HG03064 (cell line): Measurements from ENCODE around the gene DIP2C.
"Not testable (repeated sequence)": the region's sequence is repeated elsewhere in the genome, so short reads cannot be mapped to it uniquely, and the experiment has no call there.

Source experiments
- ATAC-seq: cut with Tn5 transposase; IDR thresholded peaks from one replicate; pipeline ENCODE4 v1.9.1; 2021; ENCODE audit warnings: low read depth; ENCODE audit not compliant: unreplicated experiment

Gene DIP2C

DNA sequence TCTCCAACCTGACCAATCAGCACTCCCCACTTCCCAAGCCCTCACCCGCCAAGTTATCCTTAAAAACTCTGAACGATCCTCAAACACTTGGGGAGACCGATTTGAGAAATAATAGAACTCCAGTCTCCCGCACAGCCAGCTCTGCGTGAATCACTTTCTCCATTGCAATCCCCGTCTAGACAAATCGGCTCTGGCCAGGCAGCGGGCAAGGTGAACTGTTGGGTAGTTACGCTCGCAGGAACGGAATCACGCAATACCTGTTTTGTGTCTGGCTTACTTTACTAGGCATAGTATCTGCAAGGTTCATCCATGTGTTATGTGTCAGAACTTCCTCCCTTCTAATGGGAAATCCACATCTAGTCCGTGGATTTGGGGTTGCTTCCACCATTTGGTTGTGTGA, 282.5 kb downstream of the DIP2C start:
- ATAC-seq = no peak

DNA sequence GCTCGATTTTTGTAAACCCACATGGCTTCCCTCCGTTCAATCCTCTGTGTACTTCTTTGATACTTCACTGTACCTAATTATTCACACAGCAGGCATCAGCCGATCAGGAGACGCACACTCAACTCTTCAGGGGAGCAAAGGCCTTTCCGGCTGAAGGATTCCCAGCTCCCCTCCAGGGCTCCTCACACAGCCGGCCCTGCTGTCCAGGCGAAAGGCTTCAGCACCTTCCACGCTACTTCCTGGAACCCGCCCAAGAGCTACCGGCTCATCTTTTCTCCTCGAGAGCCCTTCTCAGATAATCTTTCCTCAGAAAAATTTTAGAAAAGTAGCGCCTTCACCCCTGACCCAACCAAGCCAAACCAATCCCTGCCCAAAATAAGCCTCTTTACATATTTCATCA, 283.8 kb downstream of the DIP2C start:
- ATAC-seq = no peak

DNA sequence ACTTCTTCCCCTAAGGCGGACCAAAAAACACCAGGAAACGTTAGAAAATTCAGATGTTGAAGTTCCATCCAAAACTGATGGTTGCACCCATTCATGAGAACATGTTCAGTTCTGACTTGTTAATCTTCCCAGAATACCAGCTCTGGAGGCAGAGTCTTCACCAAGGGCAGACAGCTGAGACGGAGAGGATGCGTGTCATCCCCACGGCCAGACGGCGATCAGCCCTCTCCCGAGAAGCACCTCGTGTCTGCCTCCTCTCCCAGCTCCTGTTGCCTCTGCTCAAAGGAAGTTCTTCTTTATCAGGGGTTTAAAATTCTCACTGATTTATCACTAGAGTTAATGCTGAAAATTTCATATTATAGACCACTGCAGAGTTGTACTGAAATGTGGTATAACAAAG, 284.5 kb downstream of the DIP2C start:
- ATAC-seq = no peak

DNA sequence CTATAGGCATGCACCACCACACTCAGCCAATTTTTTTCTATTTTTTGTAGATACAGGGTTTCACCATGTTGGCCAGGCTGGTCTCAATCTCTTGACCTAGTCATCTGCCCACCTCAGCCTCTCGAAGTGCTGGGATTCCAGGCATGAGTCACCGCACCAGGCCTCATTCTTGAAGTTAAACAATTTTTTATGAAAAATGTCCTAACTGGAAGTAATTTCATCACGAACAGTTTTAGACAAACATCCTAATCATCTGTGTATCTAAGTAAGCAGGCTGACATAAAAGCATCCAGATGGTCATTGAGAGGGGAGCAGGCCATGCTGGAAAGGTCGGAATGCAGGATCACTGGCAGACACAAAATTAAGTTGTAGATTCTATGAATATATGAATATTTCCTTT, 285.1 kb downstream of the DIP2C start:
- no peak for ATAC-seq

DNA sequence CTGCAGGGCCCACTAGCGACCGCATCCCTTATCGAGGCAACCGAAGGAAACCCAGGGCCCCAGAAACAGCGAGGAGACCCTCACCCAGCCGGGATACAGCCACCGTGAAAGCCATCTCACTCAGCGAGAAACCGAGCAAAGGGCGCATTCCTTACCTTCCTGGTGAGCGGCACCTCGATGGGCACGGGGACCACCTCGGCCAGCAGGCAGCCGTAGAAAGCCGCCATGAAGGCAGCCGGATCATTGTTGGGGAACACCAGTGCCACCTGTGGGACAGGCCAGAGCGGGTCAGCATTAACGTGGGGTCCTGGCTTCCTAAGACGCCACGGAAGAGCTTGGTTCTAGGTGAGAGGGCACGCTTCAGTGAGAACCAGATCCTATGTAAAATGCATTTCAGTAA, 290.5 kb downstream of the DIP2C start:
- no peak for ATAC-seq

DNA sequence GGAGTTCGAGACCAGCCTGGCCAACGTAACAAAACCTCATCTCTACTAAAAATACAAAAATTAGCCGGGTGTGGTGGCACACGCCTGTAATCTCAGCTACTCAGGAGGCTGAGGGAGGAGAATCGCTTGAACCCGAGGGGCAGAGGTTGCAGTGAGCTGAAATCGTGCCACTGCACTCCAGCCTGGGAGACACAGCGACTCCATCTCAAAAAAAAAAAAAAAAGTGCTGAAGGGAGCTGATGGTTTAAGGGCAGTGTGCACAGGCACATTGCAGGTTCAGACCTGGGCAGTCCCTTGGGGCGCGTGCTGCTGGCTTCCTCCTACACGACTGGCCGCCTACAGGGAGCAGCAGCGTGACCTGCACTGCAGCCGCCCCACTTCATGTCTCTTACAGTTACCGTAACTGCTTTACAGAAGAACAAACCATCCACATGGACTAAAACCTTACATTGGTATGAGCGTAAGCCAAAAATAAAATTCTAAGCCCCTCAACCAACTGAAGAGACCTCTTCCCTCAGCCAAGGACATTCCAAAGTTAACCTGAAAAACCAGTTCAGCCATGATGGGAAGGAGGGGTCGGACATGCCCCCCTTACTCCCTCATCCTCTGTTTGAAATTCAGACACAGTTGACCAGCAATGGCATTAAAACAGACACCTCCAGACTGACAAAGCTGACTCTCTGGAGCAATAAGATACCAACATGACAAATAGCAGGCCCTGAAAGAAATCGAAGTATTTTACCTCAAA, 292.0 kb downstream of the DIP2C start:
- ATAC-seq = no peak

DNA sequence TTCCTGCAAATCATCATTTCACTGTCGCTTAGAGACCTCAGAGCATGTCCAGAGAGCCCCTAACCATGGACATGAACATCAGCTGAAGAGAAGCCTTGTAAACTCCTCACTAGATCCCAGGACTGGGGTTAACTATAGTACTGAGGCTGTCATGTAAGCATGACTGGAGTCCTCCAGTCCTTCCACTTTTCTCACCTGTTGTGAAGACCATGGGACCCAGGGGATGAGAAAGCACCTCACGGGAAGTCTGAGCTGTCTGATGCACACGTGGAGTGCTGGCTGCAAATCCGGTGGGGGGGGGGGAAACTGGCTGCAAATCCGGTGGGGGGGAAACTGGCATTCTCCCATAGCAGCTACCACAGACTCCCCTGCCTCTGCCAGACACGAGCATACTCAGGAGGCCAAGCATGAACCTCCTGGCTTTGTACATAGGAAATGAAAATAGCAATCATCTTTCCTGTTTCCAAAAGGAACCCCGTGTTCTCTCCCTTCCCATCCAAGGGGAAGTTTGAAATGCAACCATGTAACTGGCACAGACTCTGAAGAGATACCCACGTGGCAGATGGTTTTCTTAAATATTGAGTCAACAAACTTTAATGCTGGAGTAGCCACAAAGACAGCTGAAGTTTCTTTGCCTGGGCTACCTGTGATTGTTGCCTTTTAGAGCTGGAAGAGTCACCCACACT, 292.8 kb downstream of the DIP2C start:
- no peak for ATAC-seq

DNA sequence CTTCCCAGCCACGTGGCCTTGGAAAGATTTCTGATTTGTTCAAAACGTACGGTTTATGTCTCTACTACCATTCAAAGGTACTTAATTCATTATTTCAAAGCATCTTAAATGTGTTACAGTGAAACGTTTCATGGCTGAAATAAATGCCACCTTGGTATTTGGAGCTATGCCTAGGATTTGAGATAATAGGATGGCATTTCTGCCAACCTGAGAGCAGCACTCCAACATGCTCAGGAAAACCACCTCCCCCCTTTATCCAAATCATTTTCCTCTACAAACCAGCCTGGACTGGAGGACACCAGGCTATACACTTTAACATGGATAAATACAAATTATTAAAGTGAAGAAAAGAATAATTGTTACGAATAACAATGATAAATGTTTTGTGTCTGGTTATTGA, 293.4 kb downstream of the DIP2C start:
- no peak for ATAC-seq

DNA sequence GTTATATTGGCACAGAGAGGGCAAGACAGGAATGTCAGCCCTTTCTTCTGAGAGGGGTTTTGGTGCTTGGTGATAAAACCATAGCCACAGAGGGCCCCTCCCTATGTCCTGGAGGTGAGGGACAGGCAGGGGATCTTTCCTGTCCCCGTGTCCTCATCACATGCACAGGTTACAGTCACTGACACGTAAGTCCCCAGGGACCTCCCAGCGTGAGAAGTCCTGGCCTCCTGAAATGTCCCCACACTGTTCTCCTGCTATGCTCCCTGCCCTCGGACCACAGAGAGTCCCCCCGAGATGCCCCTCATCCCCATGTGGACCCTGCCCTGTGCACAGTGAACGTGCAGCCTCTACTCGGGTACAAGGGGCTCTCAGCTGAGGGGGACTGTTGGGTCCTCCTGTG, 293.8 kb downstream of the DIP2C start:
- ATAC-seq = no peak

DNA sequence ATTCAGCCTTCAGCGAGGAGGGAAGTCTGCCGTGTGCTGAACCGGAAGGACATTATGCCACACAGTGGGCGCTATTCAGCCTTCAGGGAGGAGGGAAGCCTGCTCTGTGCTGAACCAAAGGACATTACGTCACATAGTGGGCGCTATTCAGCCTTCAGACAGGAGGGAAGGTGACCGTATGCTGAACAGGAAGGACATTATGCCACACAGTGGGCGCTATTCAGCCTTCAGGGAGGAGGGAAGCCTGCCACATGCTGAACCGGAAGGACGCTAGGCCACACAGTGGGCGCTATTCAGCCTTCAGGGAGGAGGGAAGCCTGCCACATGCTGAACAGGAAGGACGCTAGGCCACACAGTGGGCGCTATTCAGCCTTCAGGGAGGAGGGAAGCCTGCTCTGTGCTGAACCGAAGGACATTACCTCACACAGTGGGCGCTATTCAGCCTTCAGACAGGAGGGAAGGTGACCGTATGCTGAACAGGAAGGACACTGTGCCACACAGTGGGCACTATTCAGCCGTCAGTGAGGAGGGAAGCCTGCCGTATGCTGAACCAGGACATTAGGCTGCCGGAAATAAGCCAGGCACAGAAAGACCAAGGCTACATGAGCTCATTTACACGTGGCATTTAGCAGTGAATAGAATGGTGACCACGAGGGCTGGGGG, 294.9 kb downstream of the DIP2C start:
- ATAC-seq = not testable (repeated sequence)

DNA sequence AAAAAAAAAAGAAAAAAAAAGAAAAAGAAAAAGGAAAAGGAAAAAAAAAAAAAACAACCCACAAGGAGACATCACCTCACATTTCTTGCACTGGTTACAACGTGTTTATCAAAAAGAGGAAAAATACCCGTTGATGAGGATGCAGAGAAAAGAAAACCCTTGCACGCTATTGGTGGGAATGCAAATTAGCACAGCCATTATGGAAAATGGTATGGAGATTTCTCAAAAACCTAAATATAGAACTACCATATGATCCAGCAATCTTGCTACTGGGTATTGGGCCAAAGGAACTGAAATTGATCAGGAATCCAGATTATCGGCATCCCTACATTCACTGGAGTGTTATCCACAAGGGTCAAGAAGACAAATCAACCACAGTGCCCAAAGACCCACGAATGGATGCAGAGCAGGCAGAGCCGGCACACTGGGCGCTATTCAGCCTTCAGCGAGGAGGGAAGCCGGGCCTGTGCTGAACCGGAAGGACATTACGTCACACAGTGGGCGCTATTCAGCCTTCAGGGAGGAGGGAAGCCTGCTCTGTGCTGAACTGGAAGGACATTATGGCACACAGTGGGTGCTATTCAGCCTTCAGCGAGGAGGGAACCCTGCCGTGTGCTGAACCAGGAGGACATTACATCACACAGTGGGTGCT, 295.6 kb downstream of the DIP2C start:
- no peak for ATAC-seq

DNA sequence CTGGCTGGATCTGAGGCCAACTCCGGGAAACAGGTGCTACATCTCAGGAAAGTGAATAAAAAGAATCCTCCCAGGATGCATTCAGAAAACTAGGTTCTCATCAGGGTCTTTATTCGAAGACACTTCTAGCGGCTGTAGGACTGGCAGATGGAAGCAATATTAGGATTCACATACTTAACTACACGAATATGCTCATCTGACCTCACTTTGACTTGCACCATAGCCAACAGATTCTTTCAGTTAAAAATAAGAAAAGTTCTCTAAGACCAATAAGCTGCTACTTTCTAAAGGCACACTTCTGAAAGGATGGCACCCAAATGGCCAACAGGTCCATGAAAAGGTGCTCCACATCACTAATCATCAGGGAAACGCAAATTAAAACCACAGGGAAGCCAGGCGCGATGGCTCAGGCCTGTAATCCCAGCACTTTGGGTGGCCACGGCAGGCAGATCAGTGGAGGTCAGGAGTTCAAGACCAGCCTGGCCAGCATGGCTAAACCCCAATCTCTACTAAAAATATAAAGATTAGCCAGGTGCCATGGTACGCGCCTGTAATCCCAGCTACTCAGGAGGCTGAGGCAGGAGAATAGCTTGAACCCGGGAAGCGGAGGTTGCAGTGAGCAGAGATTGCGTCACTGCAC, 296.2 kb downstream of the DIP2C start:
- no peak for ATAC-seq

DNA sequence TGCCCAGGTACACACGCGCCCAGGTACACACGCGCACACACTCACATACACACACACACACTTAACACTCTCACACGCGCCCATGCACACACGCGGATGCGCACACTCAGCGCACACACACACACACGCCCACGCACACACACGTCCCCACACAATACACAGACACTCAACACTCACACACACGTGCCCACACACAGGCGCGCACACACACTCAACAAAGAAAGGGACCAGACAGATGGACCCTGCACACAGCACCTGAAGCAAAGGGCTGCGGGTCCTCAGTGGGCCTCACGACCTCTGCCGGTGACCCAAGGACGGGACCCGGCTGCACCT, 296.8 kb downstream of the DIP2C start:
- no peak for ATAC-seq

DNA sequence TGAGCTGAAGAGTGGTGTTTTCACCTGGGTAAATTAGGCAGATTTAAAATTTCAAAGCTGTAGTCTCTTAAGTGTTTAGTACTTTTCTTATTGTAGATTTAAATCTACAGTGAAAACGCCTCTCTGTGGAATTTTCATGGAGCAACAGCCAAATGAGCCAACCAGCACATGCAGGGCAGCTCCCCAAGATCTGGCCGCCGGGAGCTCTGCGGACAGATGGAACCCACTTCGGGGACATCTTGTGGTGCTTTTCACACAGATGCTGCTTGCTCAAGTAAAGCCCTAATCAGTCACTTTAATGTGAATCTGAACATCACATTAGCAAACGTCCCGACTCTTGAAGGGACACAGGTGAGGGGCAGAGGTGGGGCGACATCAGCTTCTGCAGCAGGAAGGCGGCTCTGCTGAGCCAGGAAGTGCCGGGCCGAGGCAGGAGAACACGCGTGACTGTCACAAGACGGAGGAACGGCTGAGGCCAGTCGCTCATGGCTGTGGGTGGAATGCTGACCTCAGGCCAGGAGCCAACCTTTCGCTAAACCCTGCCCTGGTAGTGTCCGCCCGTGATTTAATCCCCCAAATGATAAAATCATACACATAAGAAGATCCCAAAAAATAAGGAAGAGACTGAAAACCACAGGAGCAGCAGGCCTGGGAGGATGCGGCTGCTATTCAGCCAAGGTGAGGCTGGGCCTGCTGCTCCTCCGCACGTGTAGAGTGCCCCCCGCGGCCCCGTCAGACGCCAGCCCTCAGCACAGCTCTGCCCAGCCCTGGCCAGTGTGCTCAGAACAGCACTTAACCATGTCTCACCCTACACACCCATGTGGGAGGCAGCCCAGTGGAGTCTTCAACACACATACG, 297.4 kb downstream of the DIP2C start:
- no peak for ATAC-seq

DNA sequence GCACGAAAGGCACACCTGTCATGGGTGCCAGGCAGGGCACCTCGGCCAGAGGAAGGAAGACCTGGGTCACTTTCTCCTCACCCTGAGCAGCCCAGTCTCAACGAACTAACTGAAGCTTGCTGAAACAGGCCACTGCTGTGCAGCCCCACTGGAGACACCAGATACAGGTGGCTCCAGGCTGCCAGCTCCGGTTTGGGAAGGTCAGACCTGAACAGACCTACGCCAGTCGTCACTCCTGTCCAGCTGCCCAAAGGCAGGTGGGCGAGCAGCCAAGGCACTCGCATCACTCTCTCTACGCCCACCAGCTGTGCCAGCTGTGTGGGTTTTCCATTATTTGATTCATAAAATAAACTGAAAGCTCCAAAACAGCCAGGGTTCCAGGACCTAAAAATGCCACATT, 298.2 kb downstream of the DIP2C start:
- ATAC-seq = no peak

DNA sequence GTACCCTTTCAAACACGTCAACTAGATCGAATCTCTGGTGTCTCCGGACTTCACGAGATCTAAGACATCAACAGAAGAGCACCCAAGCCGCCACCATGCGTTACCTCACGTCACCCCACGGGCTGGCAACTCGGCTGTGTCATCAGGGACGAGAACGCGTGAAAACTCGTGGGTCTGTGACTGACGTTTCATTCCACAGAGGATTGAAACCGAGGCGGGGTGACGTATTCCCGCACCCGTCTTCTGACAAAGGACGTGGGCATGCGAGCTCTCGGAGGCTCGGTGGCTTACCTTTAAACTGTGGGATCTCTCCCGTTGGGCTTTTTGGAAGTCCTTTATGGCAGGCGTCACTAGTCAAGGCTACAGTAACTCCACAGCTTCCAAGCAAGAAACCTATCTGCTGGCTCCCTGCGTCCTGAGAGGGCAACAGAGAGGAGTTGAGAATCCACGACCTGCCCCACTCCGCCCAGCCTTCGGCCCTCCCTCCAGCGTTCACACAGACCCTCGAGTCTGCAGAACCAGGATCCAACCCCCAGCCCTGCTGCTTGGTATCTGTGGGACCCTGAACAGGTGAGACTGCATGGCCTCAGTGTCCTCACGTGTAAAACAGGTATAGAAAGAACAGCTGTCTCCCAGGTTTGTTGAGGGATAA, 298.9 kb downstream of the DIP2C start:
- ATAC-seq = no peak

DNA sequence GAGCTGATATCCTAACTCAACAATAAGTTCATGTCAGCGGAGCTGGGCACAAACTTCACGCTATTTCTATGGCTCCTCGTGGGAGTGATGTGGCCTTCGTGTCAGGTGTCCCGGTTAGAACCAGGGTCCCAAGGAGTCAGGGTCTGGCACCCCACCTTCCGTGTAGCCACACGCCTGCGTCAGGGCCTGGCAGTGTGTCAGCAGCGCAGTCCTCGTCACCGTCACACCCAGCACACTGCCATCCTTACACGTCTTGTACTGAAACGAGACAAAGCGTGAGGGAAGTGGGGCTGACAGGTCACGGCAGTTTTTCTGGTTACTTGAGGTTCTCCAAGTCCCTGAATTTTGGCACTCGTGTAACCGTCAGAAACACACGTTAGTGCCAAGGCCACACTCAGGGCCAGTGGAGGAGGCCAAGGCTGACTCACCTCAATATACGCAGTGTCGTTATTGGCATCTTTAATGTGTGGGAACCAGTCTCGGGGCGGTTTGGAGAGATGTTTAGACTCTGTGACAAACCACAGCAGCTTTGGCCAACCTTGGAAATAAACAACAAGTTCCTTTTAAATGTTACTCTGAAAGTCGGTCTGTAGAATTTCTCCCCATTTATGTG, 299.5 kb downstream of the DIP2C start:
- ATAC-seq = no peak

DNA sequence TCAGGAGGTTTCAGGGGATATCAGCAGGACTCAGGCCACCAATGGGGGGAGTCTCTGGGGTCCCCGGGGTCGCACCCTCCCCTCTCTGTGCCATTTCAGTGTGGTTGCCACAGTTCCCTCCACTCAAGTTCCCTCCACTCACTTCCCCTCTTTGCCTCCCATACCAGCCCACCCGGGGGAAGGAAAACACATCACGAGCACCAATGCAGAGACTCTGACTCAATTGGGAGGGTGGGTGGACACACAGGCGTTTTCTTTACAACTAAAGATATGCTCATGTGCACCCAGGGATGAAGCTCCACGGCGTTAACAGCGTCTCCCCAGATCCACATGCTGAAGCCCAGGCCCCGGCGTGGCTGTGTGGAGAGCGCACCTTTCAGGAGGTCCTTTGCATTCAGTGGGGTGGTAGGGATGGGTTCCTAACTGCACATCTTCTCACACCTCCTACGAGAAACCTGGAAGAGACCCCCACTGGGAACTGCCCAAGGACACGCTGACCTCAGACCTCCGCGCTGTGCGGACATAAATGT, 300.1 kb downstream of the DIP2C start:
- no peak for ATAC-seq

DNA sequence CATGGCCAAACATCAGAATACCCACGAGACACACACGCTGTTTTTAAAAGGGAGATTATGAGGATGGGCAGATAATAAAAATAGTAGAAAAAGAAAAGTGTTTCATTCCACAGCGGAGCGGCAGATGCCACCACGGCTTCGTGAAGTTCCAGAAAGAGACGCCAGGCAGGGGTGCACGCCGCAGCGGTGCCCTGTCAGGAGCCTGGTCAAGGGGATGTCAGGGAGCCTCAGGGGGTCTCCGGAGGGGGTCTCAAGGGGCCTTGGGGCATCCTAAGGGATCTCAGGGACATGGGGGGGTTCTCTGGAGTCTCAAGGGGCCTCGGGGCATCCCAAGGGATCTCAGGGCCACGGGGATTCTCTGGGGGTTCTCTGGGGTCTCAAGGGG, 300.8 kb downstream of the DIP2C start:
- ATAC-seq = no peak
